Spleen (tissue), 11 donors: ENCODE measurements around the gene NOL3. TPM values are rescaled to one million over a fixed set of nuclear protein-coding genes. Genes with fewer than 3 reads are reported as not detected.

Source experiments
- DNase-seq: peaks from one replicate; pipeline ENCODE4 v3.0.0-alpha.2; 2020
- H3K27ac ChIP-seq, 8 donors: fragments of 200-600 bp; sonication (generic) in 7 of 8; 1 replicate in 4 of 8; 2 replicates in 4 of 8; pipeline versions ENCODE4 v1.5.0 to v1.8.0; 2016 to 2021; ENCODE audit warnings: inconsistent platforms in 4 of 8, mild to moderate bottlenecking in 4 of 8, moderate library complexity in 1 of 8
- H3K27me3 ChIP-seq, 7 donors: fragments of 200-600 bp; sonication (generic) in 6 of 7; replicated peaks in 1 of 7; 1 replicate in 4 of 7; 2 replicates in 3 of 7; pipeline versions ENCODE4 v1.5.0 to v1.8.0; 2016 to 2021; ENCODE audit warnings: inconsistent platforms in 3 of 7, mild to moderate bottlenecking in 1 of 7
- H3K36me3 ChIP-seq, 6 donors: fragments of 200-600 bp; sonication (generic) in 5 of 6; 1 replicate in 4 of 6; 2 replicates in 2 of 6; pipeline versions ENCODE4 v1.5.0 to v1.8.0; 2016 to 2021; ENCODE audit warnings: inconsistent platforms in 2 of 6
- H3K4me1 ChIP-seq, 6 donors: fragments of 200-600 bp; sonication (generic) in 5 of 6; 1 replicate in 3 of 6; 2 replicates in 3 of 6; pipeline versions ENCODE4 v1.5.0 to v1.8.0; 2016 to 2021; ENCODE audit warnings: inconsistent platforms in 3 of 6
- H3K4me3 ChIP-seq, 8 donors: fragments of 200-600 bp; sonication (generic) in 7 of 8; 1 replicate in 4 of 8; 2 replicates in 4 of 8; pipeline versions ENCODE4 v1.5.0 to v1.8.0; 2016 to 2021; ENCODE audit warnings: inconsistent platforms in 4 of 8, mild to moderate bottlenecking in 4 of 8, moderate library complexity in 2 of 8
- H3K9me3 ChIP-seq, 8 donors: fragments of 200-600 bp; sonication (generic) in 7 of 8; 1 replicate in 4 of 8; 2 replicates in 4 of 8; pipeline versions ENCODE4 v1.5.0 to v1.8.0; 2016 to 2021; ENCODE audit warnings: inconsistent platforms in 4 of 8
- CTCF ChIP-seq, 11 experiments: fragments of 200-600 bp in 7 of 11; fragments of 450-650 bp in 4 of 11; sonication (generic) in 4 of 11; IDR thresholded peaks in 8 of 11; conservative IDR thresholded peaks in 3 of 11; 1 replicate in 7 of 11; 2 replicates in 4 of 11; pipeline versions ENCODE4 v1.4.0 to v1.8.0; 2016 to 2021; ENCODE audit warnings: antibody characterized with exemption in 11 of 11, inconsistent platforms in 4 of 11, mild to moderate bottlenecking in 1 of 11
- POLR2A ChIP-seq, 3 donors: fragments of 450-650 bp; IDR thresholded peaks; one replicate each; pipeline ENCODE4 v1.5.1; 2017; ENCODE audit warnings: antibody characterized with exemption in 3 of 3, mild to moderate bottlenecking in 1 of 3
- POLR2AphosphoS5 ChIP-seq, 3 donors: sonication (generic); formaldehyde crosslinking; IDR thresholded peaks; one replicate each; pipeline ENCODE4 v1.5.1; 2017; ENCODE audit warnings: antibody characterized with exemption in 3 of 3
- WGBS, 5 donors: extraction: QIAGEN DNeasy Blood & Tissue Kit in 3 of 5; methylation state at CpG; one replicate each; pipeline versions ENCODE4 v1.1.5 to v1.1.7; 2013 to 2018; 5-methylcytosine and 5-hydroxymethylcytosine counted together
- intact Hi-C: fragments of 100-400 bp; cut with DNase I; formaldehyde crosslinking; loops from one replicate; pipeline ENCODE4 v1.15.0; 2023; ENCODE audit warnings: low total_unique reads
- polyA plus RNA-seq, 3 donors: library from polyadenylated mRNA; stranded (reverse); fragments of 200-250 nt; gene quantifications; one replicate each; pipeline ENCODE4 v1.2.1, GENCODE V29; 2013
- total RNA-seq, 7 donors: library from RNA; depleted of rRNA in 3 of 7; stranded (reverse); fragments of >200 nt in 3 of 7; fragmentation: NEBNext Ultra II Directional in 4 of 7; extraction: Animal tissue kit (Norgen Biotek cat#: 25700) in 4 of 7; gene quantifications; one replicate each; pipeline versions ENCODE4 v1.1.0 to v1.2.1, GENCODE V29; 2016 to 2021
- donor health status: healthy with polysubstance abuse.
- donor health status: DM: no; HTN: no; CAD: no; lungs with moderate emphysema.
- donor health status: DM: no; HTN: no; CAD: no.
- donor health status: Bipolar disorder and iron deficiency.
- donor health status: healthy.
- donor health status: DM: no; HTN: no; CAD: no.
- donor health status: DM: yes; HTN: yes; CAD: no.

Gene NOL3
- total and polyA plus RNA-seq, 10 donors: 8.2 to 14.2 (median 12.7) TPM

DNA sequence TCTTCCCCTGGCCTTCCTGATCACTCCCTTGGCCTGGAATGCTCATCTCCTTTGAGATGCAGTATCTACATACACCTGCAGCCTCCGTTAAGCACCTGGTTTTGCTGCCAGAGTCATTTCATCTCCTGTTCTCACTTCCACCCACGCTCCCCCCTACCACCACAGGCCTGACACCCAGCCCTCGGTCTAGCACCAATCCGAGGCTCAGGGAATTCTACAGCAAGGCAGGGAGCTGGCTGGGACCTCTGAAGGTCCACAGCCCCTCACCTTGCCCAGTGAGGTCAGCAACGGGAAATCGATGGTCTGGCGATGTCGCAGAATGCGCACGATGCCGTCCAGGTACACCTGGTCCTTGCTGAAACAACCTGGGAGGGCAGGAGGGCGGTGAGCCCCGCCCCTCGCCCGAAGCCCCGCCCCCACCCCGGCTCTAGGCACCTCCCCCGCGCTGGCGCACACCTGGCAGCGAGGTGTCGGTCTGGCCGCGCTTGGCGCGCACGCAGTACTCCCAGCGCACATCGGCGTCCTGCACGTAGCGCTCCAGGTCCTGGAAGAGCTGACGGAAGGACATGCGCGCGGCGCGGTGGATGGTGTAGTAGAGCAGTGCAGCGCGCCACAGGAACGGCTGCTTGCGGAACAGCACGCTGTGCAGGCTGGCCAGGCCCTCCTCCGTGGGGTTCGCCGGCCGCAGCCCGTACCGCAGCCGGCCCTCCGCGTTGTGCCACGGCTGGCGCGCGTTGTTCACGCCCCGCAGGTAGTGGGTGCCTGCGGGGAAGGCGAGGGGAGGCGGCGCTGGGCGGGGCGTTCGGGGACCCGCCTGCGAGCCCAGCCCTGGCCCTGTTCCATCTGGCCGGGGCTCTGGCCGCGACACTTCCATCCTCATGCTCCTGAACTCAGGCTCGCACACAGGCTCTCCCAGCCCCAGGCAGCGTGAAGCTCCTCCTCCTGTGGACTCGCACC lies 7.7 kb downstream of the NOL3 start:
- intact Hi-C loops: no loop called here
- 5 to 10% (median 6%) methylated on average over 33 to 73 of the region's 73 CpGs for WGBS, 5 donors
- Histone ChIP-seq H3K9me3 (no peaks in the 10 kb centered on the region), H3K27me3 (peaks cover 0 to 62% (median 11%) of the 10 kb centered on the region in 7 donors), H3K4me1 (peaks cover 23 to 53% (median 41%) of the 10 kb centered on the region in 6 donors), H3K4me3 (peak overlapping the region; percentile 23 to 70 (median 36)), H3K36me3 (no peaks in the 10 kb centered on the region), H3K27ac (peak overlapping the region in 4 of 8 donors; percentile 4 to 54 (median 30))
- peak; percentile 89 for DNase-seq
- TF ChIP-seq POLR2AphosphoS5 (IDR thresholded peaks at IDR 0.05) (peak; percentile 49 to 72 (median 68)), POLR2A (IDR thresholded peaks at IDR 0.05) (no peak), CTCF (IDR thresholded peaks at IDR 0.05 in 8 of 11, conservative IDR thresholded peaks at IDR 0.05 in 3 of 11) (peak in 3 of 11 experiments; percentile 9 to 43 (median 23))

DNA sequence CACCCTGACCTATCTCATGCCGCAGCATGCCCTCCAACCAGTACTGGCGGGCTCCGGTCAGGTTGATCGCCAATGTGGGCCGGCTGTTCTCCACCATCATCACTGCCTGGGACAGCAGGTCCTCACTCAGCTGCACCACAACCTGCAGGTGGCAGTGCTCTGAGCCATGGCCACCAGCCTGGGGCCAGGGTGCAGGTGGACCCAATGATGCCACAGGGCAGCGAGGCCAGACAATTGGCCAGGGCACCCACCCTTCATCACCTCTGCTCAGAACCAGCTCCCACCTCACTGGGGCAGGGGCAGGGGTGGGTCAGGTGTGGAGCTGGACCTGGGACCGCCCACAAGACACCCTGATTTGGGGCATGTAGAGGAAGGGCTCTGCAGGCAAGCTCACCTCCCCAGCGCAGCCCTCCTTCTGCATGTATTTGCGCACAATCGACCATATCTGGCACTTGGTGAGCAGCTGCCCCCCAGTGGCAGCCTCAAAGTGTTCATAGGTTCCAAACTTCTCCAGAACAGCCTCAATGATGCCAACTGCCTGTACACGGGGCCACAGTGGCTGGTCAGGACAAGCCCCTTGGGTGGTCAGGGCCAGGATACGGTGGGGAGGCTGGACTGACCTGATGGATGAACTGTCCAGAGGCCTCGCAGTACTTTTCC lies 9.2 kb downstream of the NOL3 start:
- Histone ChIP-seq H3K4me3 (no peak overlapping the region), H3K27me3 (peaks cover 0 to 49% (median 8%) of the 10 kb centered on the region in 7 donors), H3K27ac (no peak overlapping the region), H3K9me3 (no peaks in the 10 kb centered on the region), H3K4me1 (peaks cover 14 to 47% (median 36%) of the 10 kb centered on the region in 6 donors), H3K36me3 (no peaks in the 10 kb centered on the region)
- TF ChIP-seq CTCF (IDR thresholded peaks at IDR 0.05 in 8 of 11, conservative IDR thresholded peaks at IDR 0.05 in 3 of 11) (no peak), POLR2A (IDR thresholded peaks at IDR 0.05) (no peak), POLR2AphosphoS5 (IDR thresholded peaks at IDR 0.05) (no peak)
- DNase-seq: no peak
- intact Hi-C loops: no loop called here
- WGBS, 5 donors: 85 to 93% (median 91%) methylated on average over 10 to 13 of the region's 13 CpGs

DNA sequence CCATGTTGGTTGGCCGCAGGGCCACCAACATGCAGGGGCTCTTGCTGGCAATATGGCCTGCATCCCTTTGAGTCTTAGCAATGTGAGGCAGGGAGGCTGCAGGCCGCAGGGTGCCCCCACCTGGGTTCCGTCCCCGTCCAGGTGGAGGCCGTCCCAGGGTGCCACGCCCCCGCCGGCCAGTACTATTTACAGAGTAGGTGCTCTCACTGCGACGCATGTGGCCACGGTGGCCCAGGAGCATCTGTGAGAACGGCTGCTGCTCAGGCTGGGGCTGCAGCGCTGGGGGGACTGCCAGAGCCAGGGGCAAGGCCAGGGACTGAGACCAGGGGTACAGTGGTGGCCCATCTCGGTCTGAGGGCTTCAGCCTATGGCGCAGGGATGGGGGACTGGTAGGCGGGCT lies 9.8 kb downstream of the NOL3 start:
- DNase-seq: no peak
- Histone ChIP-seq H3K4me3 (no peak overlapping the region), H3K36me3 (no peaks in the 10 kb centered on the region), H3K27me3 (peaks cover 0 to 49% (median 6%) of the 10 kb centered on the region in 7 donors), H3K27ac (no peak overlapping the region), H3K4me1 (peaks cover 16 to 47% (median 37%) of the 10 kb centered on the region in 6 donors), H3K9me3 (no peaks in the 10 kb centered on the region)
- 84 to 96% (median 92%) methylated on average over 6 to 16 of the region's 16 CpGs for WGBS, 5 donors
- TF ChIP-seq POLR2A (IDR thresholded peaks at IDR 0.05) (no peak), POLR2AphosphoS5 (IDR thresholded peaks at IDR 0.05) (no peak), CTCF (IDR thresholded peaks at IDR 0.05 in 8 of 11, conservative IDR thresholded peaks at IDR 0.05 in 3 of 11) (no peak)
- intact Hi-C loops: no loop called here
